Ramos (cell line): ENCODE measurements around the gene UBE2H.
"Not testable (repeated sequence)": the region's sequence is repeated elsewhere in the genome, so short reads cannot be mapped to it uniquely, and the experiment has no call there.

Source experiments
- in situ Hi-C: fragments of 300-500 bp; cut with MboI; formaldehyde crosslinking; loops from one replicate; pipeline ENCODE4 v1.14.3; 2022; ENCODE audit warnings: low sequenced_read_pairs; ENCODE audit not compliant: unreplicated experiment

The UBE2H gene

DNA sequence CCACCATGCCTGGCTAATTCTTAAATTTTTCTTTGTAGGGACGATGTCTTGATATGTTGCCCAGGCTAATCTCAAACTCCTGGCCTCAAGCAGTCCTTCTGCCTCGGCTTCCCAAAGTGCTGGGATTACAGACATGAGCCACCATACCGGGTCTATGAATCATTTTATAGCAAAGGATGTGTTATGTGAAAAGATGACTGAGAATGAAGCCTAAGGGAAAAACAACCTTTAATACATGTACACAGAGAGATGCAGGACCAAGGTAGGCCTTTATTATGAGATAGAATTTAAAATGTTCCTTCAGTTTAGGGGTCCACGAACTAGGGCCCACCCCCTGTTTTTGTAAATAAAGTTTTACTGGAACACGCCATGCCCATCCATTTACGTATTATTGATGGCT lies 41.0 kb downstream of the UBE2H start:
- in situ Hi-C loops, result no loop called here

DNA sequence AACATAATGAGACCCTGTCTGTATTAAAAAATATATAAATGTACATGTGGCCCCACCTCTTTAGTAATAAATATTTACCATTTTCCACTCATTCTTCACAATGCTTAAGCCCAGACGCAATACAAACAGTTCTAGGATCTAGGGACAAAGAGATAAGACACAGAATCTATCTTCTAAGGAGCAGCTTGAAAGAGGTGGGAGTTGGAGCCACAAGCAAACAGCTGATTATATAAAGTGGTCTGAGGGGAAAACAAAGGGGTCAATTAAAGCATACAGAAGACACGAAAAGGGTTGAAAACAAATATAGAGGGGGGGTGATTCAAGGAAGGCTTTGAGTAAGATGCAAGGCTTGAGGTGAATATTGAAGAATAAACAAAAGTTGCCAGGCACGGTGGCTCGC lies 43.1 kb downstream of the UBE2H start:
- in situ Hi-C loops, result no loop called here

DNA sequence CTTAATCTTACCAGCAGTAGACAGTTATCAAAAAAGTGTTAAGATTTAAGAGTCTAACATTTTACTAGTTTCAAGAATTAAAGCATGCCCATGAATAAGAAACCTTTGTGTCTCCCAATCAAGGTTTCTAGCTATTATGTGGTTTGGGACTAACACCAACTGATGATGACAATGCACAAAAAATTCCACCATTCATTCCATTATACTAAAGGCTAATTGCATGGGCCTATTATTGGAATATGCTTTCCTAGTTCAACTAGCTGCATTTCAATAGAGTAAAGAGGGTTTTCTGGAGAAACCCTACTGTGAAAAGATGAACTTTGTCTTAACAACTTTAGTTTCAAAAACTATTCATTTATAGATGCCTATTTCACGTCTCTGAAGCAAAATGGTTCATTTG lies 44.6 kb downstream of the UBE2H start:
- in situ Hi-C loops, result no loop called here

DNA sequence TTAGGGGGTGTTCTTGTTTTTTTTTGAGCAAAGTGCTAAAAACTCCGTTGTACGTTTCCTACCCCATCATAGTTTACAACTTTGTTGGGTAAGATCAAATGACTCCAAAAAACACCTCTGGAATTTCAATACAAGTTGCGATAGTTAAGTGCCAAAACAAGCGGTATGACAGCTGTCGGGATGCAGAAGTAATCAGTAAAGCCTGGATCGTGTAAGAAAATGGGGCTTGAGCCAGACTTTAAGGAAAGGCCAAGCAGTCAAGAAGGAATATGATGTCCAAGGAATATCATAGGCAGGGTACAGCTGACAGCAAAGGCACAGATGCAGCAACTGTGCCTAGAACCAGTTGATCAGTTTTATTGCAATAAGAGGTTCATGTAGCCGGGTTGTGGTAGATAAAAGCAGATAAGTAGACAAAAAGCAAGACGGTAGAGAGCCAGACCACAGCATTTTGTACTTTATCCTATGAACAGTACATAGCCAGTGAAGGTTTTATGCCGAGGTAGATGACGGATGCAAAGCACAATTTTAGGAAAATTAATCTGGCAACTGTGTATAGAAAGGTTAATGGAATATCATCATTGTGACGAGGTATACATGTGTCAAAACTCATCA lies 45.5 kb downstream of the UBE2H start:
- in situ Hi-C loops, result no loop called here

DNA sequence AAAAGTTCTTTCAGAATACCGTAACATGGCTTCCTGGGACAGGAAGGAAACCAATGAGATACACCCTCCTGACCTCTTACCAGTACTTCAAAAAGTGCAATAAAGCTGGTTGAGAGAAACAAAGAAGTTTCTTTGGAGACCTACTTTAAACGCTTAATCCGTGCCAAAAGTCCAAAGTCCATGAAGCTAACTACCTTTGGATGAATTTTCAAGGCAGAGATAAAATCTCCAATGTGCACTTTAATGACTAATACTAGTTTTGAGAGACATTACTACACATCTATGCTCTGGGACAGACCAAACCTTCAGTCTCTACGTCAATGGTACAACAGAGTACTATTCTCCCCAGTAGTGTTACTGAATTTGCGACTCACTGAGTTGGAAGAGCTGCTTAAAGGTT lies 46.1 kb downstream of the UBE2H start:
- in situ Hi-C loops, result no loop called here

DNA sequence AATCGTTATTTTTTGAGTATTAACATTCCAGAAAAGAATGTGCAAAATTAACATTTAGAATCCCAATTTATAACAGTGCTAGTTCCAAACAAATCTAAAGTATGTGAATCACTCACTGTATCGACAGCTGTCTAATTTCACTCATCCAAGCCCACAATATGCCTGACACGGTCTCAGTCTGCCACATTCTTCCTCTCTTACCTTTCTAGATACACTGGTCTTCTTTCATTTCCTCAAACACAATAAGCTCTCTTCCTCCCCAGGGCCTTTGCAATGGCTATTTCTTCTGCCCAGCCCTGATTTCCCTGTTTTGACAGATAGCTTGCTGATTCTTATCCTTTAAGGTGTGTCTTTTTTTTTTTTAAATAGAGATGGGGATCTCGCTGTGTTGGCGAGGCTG lies 48.8 kb downstream of the UBE2H start:
- in situ Hi-C loops, result no loop called here

DNA sequence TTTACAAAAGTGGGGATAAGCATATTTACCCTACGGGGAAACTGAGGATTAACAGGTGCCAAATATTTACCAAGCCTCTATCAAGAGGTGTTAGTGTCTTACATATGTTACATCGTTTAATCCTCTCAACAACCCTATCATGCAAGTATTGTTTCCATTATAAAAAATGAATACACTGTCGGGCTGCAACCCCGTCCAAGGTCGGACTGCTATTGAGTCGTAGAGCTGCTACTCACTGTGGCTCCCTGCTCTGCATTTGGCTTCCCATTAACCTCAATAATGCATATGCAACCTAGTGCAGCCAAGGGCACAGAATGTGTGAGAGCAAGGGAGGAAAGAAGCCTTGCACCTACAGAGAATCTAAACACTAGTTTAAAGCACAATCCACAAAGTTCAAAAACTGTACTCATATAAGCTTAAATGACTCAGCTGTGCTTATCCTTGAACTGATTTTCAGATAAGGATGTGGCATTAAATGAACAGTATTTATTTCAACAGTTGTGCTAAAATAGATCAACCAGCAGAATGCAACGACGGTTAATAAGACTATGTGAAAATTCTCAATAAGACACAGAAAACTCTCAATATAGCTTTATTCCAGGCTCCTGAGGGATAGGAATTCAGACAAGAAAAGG lies 49.9 kb downstream of the UBE2H start:
- in situ Hi-C loops, result no loop called here

DNA sequence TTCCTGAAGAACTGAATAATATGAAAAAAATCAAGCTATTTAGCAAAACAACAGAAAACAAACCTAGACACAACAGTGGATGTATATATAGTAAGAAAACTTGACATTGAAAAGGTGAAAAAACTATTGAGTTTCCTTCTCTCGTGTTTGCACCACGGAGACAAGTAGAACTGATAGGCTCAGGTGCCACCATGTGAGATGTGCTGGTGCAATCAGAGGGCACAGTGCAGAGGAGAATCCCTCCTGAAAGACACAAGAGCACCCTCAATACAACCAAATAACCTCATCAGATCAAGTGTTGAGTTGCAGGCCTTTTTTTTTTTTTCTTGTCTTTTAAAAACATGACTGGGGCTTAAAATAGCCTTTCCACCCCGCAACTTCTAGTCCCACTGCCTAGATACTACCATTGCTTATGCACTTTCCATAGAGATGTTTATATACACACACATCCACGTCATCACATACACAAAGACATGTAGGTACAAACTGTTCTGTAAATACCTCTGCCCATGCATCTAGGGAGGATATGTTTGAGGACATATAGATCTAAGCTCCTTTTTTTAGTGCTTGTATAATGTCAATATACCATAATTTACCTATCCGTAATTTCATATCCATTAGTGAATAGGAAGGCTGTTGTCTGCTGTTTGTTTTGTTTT lies 54.1 kb downstream of the UBE2H start:
- in situ Hi-C loops, result no loop called here

DNA sequence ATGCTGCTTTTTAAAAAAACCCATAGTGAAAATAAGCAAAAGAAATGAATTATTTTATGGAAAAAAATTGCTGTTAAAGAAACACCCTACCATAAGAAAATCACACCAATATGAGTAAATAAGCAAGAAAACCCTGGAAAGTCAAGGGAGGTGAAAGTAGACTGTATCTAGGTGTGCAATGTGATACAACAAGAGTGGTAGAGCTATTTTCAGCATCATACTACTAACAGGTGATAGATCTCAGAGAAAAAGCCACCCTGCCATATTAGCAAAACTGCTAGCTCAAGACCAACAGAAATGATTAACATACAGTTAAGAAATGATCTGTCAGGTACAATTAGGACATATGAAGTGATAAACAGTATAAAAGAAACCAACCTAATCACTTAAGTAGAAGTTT lies 54.8 kb downstream of the UBE2H start:
- in situ Hi-C loops, result no loop called here

DNA sequence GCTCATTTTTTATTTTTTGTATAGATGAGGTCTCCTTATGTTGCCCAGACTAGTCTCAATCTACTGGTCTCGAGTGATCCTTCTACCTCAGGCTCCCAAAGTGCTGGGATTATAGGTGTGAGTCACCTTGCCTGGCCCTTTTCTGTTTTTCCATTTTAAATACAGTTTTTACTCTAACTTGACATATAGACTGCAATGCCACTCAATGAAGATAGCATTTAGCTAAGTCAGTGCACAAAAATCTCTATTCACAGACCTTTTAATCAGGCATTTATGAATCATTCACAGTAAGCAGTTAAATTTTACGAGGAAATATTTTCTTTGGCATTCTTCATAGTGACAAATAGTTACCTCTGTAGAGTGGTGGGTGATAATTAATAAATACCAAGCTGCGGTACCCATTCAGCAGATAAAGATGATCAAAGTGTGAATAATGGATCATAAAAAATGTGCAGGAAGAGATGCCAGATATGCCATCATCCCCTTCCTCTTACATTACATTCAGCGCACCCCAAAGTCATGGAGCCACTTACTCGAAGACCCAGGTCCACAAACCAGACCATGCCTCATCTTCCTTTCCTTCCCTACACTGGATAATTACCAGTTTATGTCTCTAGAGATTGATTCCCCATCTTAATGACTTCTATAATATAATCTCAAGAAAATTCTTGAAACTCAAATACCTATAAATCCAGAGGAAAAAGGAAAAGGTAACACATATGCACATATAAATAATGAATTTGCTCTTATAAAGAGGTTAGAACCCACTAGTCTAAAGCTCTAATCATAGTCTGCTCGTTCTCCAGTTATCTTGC lies 56.0 kb downstream of the UBE2H start:
- in situ Hi-C loops, result no loop called here

DNA sequence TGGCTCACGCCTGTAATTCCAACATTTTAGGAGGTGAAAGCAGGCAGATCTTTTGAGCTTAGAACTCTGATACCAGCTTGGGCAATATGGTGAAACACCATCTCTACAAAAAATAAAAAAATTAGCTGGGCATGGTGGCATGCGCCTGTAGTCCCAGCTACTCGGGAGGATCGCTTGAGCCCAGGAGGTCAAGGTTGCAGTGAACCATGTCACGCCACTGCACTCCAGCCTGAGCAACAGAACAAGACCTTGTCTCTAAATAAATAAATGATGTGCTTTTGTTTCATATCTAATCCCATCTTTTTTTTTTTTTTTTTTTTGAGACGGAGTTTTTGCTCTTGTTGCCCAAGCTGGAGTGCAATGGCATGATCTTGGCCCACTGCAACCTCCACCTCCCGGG lies 58.6 kb downstream of the UBE2H start:
- in situ Hi-C loops, result not testable (repeated sequence)

DNA sequence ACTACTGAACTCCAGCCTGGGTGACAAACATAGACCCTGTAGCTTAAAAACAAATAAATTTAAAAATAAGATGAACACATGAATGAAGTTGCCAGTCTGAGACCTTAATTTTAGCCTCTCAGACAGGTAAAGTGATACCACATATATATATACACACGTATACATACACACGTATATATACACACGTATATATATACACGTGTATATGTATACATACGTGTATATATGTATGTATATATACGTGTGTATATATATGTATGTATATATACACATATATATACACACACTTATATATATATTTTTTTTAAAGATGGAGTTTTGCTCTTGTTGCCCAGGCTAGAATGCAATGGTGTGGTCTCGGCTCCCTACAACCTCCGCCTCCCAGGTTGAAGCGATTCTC lies 62.7 kb downstream of the UBE2H start:
- in situ Hi-C loops, result no loop called here

DNA sequence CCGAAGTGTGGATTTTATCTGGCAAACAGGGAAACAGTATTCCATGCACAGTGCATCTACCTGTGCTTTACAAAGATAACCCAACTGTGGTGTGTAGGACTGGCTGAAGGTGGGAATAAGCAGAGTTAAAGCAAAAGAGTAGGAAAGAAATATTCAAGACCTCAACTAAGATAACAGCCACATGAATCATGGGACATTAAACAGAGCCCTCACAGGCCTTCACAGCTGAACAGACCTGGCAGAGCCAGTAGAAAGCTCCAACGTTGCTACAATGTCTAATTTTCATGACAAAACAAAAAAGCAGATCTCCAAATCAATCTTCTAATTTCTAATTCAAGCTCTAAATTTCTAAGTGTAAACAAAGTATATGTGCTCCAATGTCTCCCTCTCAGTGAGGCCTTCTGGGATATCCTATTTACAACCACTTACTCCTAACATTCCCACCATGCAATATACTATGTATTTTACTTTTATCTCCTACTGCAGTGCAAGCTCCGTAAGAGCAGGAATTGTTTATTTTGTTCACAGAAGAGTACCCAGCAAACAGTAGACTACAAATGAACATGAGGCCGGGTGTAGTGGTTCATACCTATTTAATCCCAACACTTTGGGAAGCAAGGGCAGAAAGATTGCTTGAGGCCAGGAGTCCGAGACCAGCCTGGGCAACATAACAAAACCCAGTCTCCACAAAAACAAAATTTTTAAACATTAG lies 63.5 kb downstream of the UBE2H start:
- in situ Hi-C loops, result no loop called here

DNA sequence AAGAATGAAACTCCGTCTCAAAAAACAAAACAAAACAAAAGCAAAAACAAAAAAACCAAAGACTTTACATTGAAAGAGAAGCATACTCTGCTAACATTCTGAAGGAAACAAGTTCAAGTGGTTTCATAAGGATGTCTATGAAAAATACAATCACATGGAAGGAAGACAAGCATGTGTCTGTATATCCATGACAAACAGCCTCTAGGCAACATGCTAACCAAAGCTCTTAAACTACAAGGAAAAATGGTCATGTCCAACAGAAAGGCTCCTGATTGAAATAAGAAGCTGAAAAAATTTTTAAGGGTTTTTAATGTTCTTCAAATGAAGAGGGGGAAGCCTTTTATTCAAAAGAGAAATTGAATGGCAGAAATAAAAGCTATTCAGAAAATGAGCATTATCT lies 64.9 kb downstream of the UBE2H start:
- in situ Hi-C loops, result no loop called here

DNA sequence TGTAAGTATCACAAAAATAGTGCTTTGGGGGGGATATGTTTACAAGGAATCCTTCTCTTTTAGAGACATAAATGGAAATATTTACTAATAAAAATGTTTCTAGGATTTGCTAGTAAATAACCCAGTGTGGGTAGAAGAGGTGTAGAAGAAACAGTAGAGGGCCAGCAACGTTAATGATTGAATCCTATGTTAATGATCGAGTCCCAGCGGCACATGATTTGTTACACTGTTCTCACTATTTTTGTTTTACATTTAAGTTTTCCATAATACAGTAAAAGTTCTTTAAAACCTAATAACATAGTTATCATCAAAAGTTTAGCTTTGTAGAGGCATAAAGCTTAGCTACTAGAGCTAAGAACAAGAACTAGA lies 66.0 kb downstream of the UBE2H start:
- in situ Hi-C loops, result no loop called here

DNA sequence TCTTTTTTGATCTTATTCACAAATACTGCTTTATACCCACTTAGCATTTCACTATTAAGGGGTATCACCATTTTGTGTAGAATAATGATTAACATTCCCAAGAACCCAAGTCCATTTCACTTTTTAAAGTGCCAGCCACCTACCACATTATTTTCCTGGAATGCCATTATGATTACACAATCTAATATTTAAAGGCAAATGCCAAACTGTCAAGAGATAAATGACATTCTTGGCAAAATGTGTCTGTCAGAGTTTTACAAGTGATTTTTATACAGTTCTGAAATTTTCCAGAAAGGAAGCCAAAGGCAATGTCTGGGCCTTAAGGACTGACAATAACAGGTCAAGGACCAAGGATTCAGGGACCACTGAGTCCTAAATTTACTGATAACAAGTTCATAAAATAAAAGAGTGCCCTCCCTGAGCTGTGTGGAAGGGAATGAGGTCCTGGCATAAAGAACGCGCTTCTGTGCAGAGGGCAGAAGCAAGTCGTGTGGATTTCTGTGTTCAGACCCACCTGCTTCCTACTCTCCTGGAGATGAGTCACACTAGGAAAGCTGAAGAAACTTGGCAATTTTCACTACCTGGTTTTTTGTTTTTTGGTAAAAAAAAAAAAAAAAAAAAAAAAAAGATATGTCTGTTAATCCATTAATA lies 66.5 kb downstream of the UBE2H start:
- in situ Hi-C loops, result no loop called here

DNA sequence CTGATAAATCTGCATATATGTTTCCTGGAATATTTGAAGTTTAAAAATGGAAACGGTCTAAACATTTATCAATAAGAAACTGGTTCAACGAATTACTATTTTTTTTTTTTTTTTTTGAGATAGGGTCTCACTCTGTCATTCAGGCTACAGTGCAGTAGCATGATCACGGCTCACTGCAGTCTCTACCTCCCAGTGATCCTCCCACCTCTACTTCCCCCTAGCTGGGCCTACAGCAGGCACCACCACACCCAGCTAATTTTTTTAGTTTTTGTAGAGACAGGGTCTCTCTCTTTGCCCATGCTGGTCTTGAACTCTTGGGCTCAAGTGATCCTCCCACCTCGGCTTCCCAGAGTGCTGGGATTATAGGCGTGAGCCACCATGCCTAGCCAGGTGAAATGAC lies 68.3 kb downstream of the UBE2H start:
- in situ Hi-C loops, result no loop called here

DNA sequence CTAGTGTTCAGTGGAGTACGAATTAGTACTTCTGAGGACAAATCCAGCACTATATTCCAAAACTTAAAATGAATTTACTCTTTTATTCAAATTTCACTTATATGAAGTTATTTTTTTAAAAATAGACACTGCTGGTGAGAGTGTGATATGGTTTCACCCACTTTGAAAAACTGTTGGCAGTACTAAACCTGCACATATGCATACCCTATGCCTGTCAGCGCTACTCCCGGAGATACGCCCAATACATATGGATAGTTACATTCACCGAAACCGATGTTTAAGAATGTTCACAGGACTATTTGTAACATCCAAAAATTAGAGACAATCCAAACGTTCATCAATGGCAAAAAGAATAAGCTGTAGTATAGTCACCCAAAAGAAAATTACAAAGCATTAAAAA lies 69.6 kb downstream of the UBE2H start:
- in situ Hi-C loops, result no loop called here

DNA sequence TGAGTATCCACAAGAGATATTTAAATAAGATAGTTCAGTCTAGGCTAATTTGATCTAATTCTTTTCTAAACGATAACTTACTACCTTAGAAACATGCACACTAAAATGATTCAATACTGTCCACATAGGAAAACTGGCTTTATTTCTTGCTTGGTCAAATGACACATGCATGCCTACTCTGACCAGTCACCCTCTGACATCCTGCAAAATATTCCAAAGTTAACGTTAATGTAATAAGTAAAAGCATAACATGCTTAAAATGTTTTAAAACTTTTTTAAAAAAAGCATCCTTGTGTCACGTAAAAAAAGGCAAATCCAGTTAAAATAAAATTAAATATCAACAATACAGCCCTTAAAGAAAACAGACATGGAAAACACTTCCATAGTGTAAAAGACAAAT lies 70.2 kb downstream of the UBE2H start:
- in situ Hi-C loops, result no loop called here

DNA sequence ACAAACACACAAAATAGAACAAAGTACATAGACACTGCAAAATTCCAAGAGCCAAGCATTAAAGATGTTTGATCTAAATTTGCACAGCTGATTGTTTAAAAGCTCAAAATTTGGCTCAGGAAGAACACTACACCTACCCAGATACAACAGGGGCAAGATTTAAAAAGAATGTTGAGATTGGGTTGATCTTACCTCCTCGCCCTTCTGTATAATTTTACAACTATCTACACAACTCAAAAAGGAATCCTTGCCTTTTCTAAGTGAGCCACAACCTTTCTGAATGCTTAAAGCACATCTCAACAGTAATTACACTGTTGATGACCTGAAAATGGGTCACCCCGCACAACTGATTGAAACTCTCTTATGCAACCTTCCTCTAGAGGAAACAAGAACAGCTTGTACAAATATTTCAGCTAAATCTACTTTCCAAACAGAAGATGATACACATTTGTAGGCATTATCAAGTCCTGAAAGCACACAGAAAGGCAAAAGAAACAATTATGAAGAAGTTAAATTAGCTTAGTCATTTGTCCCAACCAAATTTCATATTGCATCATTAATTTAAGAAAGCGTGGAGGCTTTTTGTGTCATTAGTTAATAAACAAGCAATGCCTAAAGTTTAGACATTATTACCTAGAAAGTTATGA lies 75.5 kb downstream of the UBE2H start:
- in situ Hi-C loops, result no loop called here
